Stimulated activated CD8-positive, alpha-beta memory T cell treated with anti-CD3 and anti-CD28 coated beads, Interleukin-12 subunit alpha, Interleukin-12 subunit beta, amount 100 ng/mL, for 4 hours (primary cell): ENCODE data around the gene SLC9A7.
"Not testable (repeated sequence)": the region's sequence is repeated elsewhere in the genome, so short reads cannot be mapped to it uniquely, and the experiment has no call there.

Experiments used
- DNase-seq: peaks from one replicate; pipeline ENCODE4 v3.0.0-alpha.2; 2020; ENCODE audit warnings: low read depth

Gene SLC9A7

DNA sequence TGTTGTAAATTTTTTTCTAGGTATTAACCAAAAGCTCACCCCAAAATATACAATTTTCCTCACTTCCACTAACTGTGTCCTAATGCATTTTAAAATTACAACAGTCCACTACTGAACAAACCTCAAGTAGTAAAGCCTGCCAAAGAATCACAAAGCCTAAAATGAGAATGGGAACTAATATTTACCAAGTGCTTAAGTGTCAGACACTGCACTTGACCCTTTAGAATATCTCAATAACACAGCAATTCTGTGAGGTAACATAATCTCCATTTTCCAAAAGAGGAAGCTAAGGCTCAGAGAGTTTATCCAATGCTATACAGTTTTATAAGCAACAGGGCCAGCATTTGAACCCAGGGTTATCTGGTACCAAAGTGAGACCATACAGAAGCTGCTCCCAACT is 4.9 kb downstream of the SLC9A7 start:
- no peak for DNase-seq

- no peak for DNase-seq
These were observed 8.0 kb downstream of the SLC9A7 start for GRCh38 chrX:46750889-46751288.

DNA sequence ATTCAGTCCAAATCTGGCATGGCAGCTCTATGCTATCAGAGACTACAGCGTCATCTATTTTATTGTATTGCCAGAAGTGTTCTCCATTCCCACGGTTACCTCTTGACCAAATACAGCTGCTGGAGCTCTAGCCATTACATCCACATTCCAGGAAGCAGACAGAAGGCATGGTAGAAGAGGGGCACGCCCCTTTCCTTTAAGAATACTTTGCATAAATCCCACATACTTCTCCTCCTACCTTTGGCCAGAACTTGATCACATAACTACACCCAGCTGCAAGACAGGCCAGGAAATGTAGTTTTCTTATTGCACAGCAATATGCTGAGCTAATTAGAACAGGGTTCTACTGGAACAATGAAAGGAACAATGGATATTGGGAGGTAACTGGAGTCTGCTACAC is 14.9 kb downstream of the SLC9A7 start:
- DNase-seq: no peak

DNA sequence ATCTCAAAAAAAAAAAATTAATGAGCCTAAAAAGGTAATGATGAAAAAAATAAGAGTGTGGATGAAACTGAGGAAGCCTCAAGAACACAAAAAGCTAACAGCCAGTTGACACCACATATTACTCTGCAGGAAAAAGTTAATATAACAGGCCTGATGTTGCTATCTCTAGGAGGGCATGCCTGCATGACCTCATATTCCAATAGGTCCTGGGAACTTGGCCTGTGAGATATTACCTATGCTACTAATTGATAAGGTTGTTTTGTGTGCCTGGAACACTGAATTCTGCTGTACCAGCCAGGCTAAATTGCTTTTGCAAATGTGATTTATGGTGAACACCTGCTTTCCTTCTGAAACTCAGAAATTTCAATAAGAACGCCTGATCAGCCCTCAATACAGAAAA is 15.9 kb downstream of the SLC9A7 start:
- DNase-seq: no peak

DNA sequence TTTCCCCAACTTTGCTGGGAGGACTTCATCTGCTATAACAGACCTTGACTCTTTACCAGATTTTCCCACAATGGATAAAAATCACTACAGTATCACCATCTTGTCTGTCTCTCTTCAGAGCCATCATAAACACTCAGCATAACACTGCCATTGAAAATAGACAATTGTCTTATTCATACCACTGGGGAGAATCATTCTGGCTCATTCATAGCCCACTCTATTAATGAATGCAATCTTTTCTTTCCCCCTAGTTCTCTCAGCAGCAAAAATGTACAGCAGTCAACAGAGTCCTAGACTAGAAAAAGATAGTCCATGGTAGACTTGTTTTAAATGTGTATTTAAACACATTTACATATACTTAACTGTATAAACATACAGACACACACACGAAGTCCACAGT is 19.2 kb downstream of the SLC9A7 start:
- DNase-seq: no peak

DNA sequence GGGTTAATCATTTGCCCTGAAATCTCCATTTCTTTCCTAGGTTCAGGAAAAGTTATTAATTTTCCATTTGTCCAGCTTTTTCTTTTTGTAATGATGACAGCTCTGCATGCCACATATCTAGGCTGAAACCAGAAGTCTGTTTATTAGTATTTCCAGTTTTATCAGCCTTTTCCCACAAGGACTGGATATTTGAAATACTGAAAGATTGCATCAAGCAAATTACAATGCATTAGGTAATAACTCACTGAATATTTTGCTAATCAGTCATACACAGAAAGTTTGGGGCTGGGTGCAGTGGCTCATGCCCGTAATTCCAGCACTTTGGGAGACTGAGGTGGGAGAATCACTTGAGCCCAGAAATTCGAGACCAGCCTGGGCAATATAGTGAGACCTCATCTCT is 21.5 kb downstream of the SLC9A7 start:
- DNase-seq: no peak

DNA sequence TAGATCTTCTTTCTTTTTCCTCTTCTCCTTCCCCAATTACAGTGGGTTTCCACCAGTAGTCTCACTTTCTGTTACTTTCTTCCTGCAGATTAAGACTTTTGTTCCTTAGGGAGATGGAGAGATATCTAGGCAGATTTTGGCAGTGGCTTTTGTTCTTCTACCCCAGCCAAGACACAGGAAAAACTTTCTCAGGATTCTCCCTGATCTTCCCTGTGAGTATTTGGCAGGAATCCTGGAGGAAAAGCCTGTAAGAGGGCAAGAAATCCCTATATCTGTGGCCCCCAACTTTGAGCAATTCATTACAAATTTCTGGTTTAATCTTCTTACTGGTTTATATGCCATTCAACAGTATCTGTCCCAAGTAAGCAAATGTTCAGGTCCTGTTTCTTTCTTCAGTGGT is 21.9 kb downstream of the SLC9A7 start:
- no peak for DNase-seq

- no peak for DNase-seq
These were observed 23.3 kb downstream of the SLC9A7 start for GRCh38 chrX:46735622-46736021.

- DNase-seq: no peak
These were observed 25.7 kb downstream of the SLC9A7 start for GRCh38 chrX:46733226-46733625.

GRCh38 chrX:46730765-46731164 is 28.2 kb downstream of the SLC9A7 start:
- no peak for DNase-seq

GRCh38 chrX:46727441-46727840 is 31.5 kb downstream of the SLC9A7 start:
- DNase-seq: no peak

DNA sequence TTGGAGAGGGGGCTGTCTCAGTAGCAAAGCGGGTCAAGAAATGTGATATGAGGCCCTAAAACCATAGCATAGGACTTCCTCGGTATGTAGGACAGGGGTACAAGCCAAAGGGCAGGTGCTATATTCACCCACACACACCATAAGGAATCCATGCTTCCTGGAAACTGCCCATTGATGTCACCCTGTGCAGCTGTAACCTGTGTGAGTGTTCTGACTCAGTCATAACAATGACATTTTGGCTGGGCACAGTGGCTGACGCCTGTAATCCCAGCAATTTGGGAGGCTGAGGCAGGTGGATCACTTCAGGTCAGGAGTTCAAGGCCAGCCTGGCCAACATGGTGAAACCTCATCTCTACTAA is 35.4 kb downstream of the SLC9A7 start:
- not testable (repeated sequence) for DNase-seq

GRCh38 chrX:46722742-46723568 is 36.0 kb downstream of the SLC9A7 start:
- DNase-seq: no peak

GRCh38 chrX:46716796-46717195 is 42.1 kb downstream of the SLC9A7 start:
- DNase-seq: no peak

DNA sequence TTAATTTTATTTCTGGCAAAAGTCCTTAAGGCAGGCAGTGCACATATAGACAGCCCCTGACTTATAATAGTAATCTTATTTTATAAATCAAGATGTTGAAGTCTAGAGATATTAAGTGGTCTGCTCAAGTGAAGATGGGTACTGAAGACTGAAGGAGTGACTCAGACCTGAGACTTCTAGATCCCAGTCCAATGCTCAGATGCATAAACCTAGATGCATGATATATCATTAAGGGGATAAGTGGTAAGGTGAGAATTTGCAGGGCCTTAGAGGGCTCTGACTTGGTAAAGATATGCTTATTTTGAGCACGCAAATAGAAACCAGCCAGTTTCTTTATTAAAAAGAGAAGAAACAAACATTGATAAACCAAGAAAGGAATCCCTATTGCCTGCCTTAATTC is 42.9 kb downstream of the SLC9A7 start:
- DNase-seq: no peak

- no peak for DNase-seq
These were observed 43.4 kb downstream of the SLC9A7 start for GRCh38 chrX:46715530-46715929.

- DNase-seq: no peak
These were observed 45.0 kb downstream of the SLC9A7 start for GRCh38 chrX:46713672-46714490.

- no peak for DNase-seq
These were observed 46.2 kb downstream of the SLC9A7 start for GRCh38 chrX:46712764-46713163.

- DNase-seq: no peak
These were observed 47.8 kb downstream of the SLC9A7 start for GRCh38 chrX:46710927-46711623.

GRCh38 chrX:46710425-46710824 is 48.5 kb downstream of the SLC9A7 start:
- DNase-seq: no peak

GRCh38 chrX:46707274-46707965 is 51.5 kb downstream of the SLC9A7 start:
- DNase-seq: no peak

DNA sequence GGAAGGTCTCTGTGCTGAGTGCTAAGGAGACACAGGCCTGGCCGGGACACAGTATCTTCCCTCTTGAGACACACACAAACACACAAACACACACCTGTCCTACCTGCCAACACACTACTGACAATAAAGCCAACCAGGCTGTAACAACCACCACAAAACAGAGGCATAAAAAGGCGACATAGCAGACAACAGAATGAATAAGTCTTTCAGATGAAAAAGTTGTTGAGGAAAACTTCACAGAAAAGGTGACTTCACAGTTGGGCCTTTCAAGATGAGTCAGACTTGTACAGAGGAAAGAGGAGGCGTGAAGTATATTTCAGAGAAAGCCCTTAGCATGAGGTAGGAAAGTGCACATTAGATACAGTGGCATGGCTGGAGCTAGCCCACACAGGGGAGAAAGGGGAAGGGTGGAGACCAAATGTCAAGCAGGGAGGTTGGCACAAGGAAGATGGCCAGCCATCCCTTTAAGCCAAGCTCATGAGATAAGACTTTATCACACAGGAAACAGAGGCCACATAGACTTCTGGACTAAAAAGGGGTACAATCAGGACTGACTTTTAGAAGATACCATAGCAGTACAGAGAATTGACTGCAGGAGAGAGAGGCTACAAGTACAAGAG is 54.0 kb downstream of the SLC9A7 start:
- no peak for DNase-seq
